ENCODE data around the gene TUBB.

Gene TUBB

GRCh38 chr6:30727920-30728553 lies 7.9 kb downstream of the TUBB start:
- no peak overlapping the region for H3K4me3 ChIP-seq (ENCODE audit: low read depth, low read length)
- TF ChIP-seq, protein P1, sequence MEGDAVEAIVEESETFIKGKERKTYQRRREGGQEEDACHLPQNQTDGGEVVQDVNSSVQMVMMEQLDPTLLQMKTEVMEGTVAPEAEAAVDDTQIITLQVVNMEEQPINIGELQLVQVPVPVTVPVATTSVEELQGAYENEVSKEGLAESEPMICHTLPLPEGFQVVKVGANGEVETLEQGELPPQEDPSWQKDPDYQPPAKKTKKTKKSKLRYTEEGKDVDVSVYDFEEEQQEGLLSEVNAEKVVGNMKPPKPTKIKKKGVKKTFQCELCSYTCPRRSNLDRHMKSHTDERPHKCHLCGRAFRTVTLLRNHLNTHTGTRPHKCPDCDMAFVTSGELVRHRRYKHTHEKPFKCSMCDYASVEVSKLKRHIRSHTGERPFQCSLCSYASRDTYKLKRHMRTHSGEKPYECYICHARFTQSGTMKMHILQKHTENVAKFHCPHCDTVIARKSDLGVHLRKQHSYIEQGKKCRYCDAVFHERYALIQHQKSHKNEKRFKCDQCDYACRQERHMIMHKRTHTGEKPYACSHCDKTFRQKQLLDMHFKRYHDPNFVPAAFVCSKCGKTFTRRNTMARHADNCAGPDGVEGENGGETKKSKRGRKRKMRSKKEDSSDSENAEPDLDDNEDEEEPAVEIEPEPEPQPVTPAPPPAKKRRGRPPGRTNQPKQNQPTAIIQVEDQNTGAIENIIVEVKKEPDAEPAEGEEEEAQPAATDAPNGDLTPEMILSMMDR (IDR thresholded peaks at IDR 0.05; ENCODE audit: low read depth, low read length) = peak; percentile 31

- H3K4me3 ChIP-seq (ENCODE audit: low read depth, low read length) = no peak overlapping the region
- TF ChIP-seq, protein P1 (IDR thresholded peaks at IDR 0.05; ENCODE audit: low read depth, low read length) = no peak
Measured at GRCh38 chr6:30730601-30731435, 10.7 kb downstream of the TUBB start.

DNA sequence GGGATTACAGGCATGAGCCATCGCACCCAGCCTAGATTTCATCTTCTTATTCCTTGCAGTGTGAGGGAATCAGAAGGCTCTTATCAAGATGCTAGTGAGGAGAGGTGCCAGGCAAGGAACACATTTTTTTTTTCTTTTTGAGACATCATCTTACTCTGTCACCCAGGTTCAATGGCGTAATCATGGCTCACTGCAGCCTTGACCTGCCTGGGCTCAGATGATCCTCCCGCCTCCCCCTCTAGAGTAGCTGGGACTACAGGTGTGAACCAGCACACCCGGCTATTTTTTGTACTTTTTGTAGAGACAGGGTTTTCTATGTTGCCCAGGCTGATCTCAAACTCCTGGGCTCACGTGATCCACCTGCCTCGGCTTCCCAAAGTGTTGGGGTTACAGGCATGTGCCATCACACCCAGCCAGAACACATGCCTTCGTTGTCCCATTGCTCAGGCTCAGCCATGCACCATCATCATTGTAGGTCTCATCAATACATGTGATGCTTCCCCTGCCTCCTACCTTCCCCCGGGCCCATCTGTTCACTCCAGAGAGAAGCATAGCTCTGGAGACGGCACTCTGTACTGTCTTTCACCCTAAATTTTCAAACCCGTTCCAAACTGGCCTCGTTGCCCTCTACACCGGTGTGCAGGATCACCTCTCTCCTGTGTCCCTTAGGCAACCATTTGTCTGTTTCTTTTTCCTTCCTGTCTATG lies 12.2 kb downstream of the TUBB start:
- no peak overlapping the region for H3K4me3 ChIP-seq (ENCODE audit: low read depth, low read length)
- TF ChIP-seq, protein P1 (IDR thresholded peaks at IDR 0.05; ENCODE audit: low read depth, low read length) = no peak

GRCh38 chr6:30735668-30736314 lies 15.6 kb downstream of the TUBB start:
- TF ChIP-seq, protein P1 (IDR thresholded peaks at IDR 0.05; ENCODE audit: low read depth, low read length) = no peak
- no peak overlapping the region for H3K4me3 ChIP-seq (ENCODE audit: low read depth, low read length)

GRCh38 chr6:30738532-30738931 lies 18.4 kb downstream of the TUBB start:
- H3K4me3 ChIP-seq (ENCODE audit: low read depth, low read length) = no peak overlapping the region
- TF ChIP-seq, protein P1 (IDR thresholded peaks at IDR 0.05; ENCODE audit: low read depth, low read length) = no peak

GRCh38 chr6:30740540-30740870 lies 20.4 kb downstream of the TUBB start:
- TF ChIP-seq, protein P1 (IDR thresholded peaks at IDR 0.05; ENCODE audit: low read depth, low read length) = no peak
- H3K4me3 ChIP-seq (ENCODE audit: low read depth, low read length) = no peak overlapping the region

Data from WI38 (cell line).